NOMO-1 (cell line): ENCODE measurements around the gene MEGF11.

Experiments used
- DNase-seq, 2 experiments: peaks; one replicate each; lab custom pipeline; 2025; ENCODE audit not compliant: unreplicated experiment in 2 of 2; lab: John Stamatoyannopoulos, UW

The MEGF11 gene

GRCh38 chr15:66044837-66045236 lies 208.7 kb downstream of the MEGF11 start:
- DNase-seq, result no peak

GRCh38 chr15:66043264-66043663 lies 210.3 kb downstream of the MEGF11 start:
- no peak for DNase-seq

GRCh38 chr15:66042624-66043023 lies 210.9 kb downstream of the MEGF11 start:
- DNase-seq, result no peak

GRCh38 chr15:66041276-66041675 lies 212.3 kb downstream of the MEGF11 start:
- no peak for DNase-seq

- no peak for DNase-seq
These were observed 213.2 kb downstream of the MEGF11 start for GRCh38 chr15:66040211-66040892.

- DNase-seq, result no peak
These were observed 214.3 kb downstream of the MEGF11 start for GRCh38 chr15:66039117-66039871.

GRCh38 chr15:66038387-66039116 lies 215.0 kb downstream of the MEGF11 start:
- no peak for DNase-seq

- no peak for DNase-seq
These were observed 216.7 kb downstream of the MEGF11 start for GRCh38 chr15:66036859-66037258.

- no peak for DNase-seq
These were observed 217.6 kb downstream of the MEGF11 start for GRCh38 chr15:66035901-66036300.

- DNase-seq, result no peak
These were observed 220.4 kb downstream of the MEGF11 start for GRCh38 chr15:66033143-66033542.

- DNase-seq, result no peak
These were observed 221.5 kb downstream of the MEGF11 start for GRCh38 chr15:66032006-66032405.

GRCh38 chr15:66030650-66031049 lies 222.9 kb downstream of the MEGF11 start:
- no peak for DNase-seq

GRCh38 chr15:66029650-66030049 lies 223.9 kb downstream of the MEGF11 start:
- no peak for DNase-seq

- DNase-seq, result no peak
These were observed 226.2 kb downstream of the MEGF11 start for GRCh38 chr15:66027268-66027805.

- no peak for DNase-seq
These were observed 227.6 kb downstream of the MEGF11 start for GRCh38 chr15:66025972-66026371.

GRCh38 chr15:66025015-66025452 lies 228.5 kb downstream of the MEGF11 start:
- DNase-seq, result no peak

GRCh38 chr15:66024116-66024515 lies 229.4 kb downstream of the MEGF11 start:
- no peak for DNase-seq

GRCh38 chr15:66023311-66023972 lies 230.1 kb downstream of the MEGF11 start:
- no peak for DNase-seq

- DNase-seq, result no peak
These were observed 231.4 kb downstream of the MEGF11 start for GRCh38 chr15:66022163-66022525.

- no peak for DNase-seq
These were observed 231.9 kb downstream of the MEGF11 start for GRCh38 chr15:66021496-66022162.
